HepG2 (cell line): Measurements from ENCODE around the gene PIP5K1A. TPM values are rescaled to one million over a fixed set of nuclear protein-coding genes. Genes with fewer than 3 reads are reported as not detected.
A peak's percentile ranks its signal among the peaks of the same experiment; 100 is the strongest.

Source experiments
- EP300 ChIP-seq, 3 experiments: sonication (generic) in 1 of 3; formaldehyde crosslinking in 1 of 3; IDR thresholded peaks; 2 replicates each; pipeline versions ENCODE4 v1.5.1 to v1.6.1; 2011 to 2020; ENCODE audit warnings: low read depth in 2 of 3, low read length in 2 of 3, borderline replicate concordance in 1 of 3, improper control_type of control experiment in 1 of 3, mild to moderate bottlenecking in 1 of 3, missing genetic modification reagents in 1 of 3, moderate library complexity in 1 of 3
- GATAD1 ChIP-seq: IDR thresholded peaks from 2 replicates; pipeline ENCODE4 v1.6.1; 2016; ENCODE audit warnings: missing genetic modification reagents, missing compliant biosample characterization
- HMGA1 ChIP-seq: sonication (generic); formaldehyde crosslinking; conservative IDR thresholded peaks from 2 replicates; pipeline ENCODE4 v1.4.0; 2020; ENCODE audit warnings: missing genetic modification reagents
- MAF1 ChIP-seq: sonication (generic); formaldehyde crosslinking; IDR thresholded peaks from 2 replicates; pipeline ENCODE4 v1.5.0; 2020; ENCODE audit warnings: missing genetic modification reagents, borderline replicate concordance
- MIER3 ChIP-seq: IDR thresholded peaks from 2 replicates; pipeline ENCODE4 v1.6.1; 2016; ENCODE audit warnings: missing compliant biosample characterization, borderline replicate concordance
- NCOA5 ChIP-seq: sonication (generic); formaldehyde crosslinking; IDR thresholded peaks from 2 replicates; pipeline ENCODE4 v1.4.0; 2020; ENCODE audit warnings: missing genetic modification reagents
- NR2F2 ChIP-seq: IDR thresholded peaks from 2 replicates; pipeline ENCODE4 v1.6.1; 2012; ENCODE audit warnings: low read depth, inconsistent platforms, borderline replicate concordance
- SMAD9 ChIP-seq: sonication (generic); formaldehyde crosslinking; IDR thresholded peaks from 2 replicates; pipeline ENCODE4 v1.5.1; 2020; ENCODE audit warnings: mild to moderate bottlenecking, missing genetic modification reagents
- SOX5 ChIP-seq: IDR thresholded peaks from 2 replicates; pipeline ENCODE4 v1.6.1; 2016; ENCODE audit warnings: borderline replicate concordance
- TFDP1 ChIP-seq: IDR thresholded peaks from 2 replicates; pipeline ENCODE4 v1.6.1; 2016; ENCODE audit warnings: missing compliant biosample characterization, missing genetic modification reagents, borderline replicate concordance
- UBTF ChIP-seq: sonication (generic); formaldehyde crosslinking; IDR thresholded peaks from 2 replicates; pipeline ENCODE4 v1.4.0; 2020; ENCODE audit warnings: mild to moderate bottlenecking, missing genetic modification reagents
- XBP1 ChIP-seq: sonication (generic); formaldehyde crosslinking; IDR thresholded peaks from 2 replicates; pipeline ENCODE4 v1.5.0; 2020; ENCODE audit warnings: missing genetic modification reagents
- ZNF589 ChIP-seq: sonication (generic); formaldehyde crosslinking; conservative IDR thresholded peaks from 2 replicates; pipeline ENCODE4 v1.8.0; 2022; ENCODE audit warnings: mild to moderate bottlenecking, moderate library complexity, missing genetic modification reagents
- ZNF841 ChIP-seq: sonication (generic); formaldehyde crosslinking; IDR thresholded peaks from 2 replicates; pipeline ENCODE4 v1.8.1; 2023; ENCODE audit warnings: missing genetic modification reagents, borderline replicate concordance
- polyA plus RNA-seq, 8 experiments: library from polyadenylated mRNA; depleted of rRNA in 3 of 8; stranded (reverse) in 7 of 8; unstranded in 1 of 8; fragments of >200 nt; fragmentation: Illumina TruSeq in 4 of 8; extraction: Trizol in 4 of 8; gene quantifications; 2 replicates each; pipeline versions ENCODE4 v1.2.1 to v1.2.3, GENCODE V29; 2011 to 2016; ENCODE audit warnings: low read depth in 4 of 8, missing spikeins in 1 of 8, mixed read lengths in 1 of 8; ENCODE audit not compliant: insufficient read depth in 1 of 8
- total RNA-seq, 5 experiments: library from RNA; depleted of rRNA; stranded (reverse); fragments of >200 nt; fragmentation: Illumina TruSeq; extraction: Trizol; gene quantifications; 2 replicates each; pipeline ENCODE4 v1.2.3, GENCODE V29; 2016; ENCODE audit warnings: low read depth in 1 of 5
- TF ChIP-seq, protein P1 (sequence below): sonication (generic); formaldehyde crosslinking; IDR thresholded peaks from 2 replicates; pipeline ENCODE4 v1.8.1; 2023; ENCODE audit warnings: missing genetic modification reagents, inconsistent platforms, borderline replicate concordance
- TF ChIP-seq, protein P2 (sequence below): sonication (generic); formaldehyde crosslinking; IDR thresholded peaks from 2 replicates; pipeline ENCODE4 v1.4.0; 2020; ENCODE audit warnings: missing genetic modification reagents
- TF ChIP-seq, protein P3 (sequence below): fragments of 450-650 bp; IDR thresholded peaks from 2 replicates; pipeline ENCODE4 v1.6.1; 2017
- TF ChIP-seq, protein P4 (sequence below): sonication (generic); formaldehyde crosslinking; IDR thresholded peaks from 2 replicates; pipeline ENCODE4 v1.4.0; 2020; ENCODE audit warnings: missing genetic modification reagents

PIP5K1A gene
- total and polyA plus RNA-seq, 2 of the 13 experiments (the other 11 are each of a cell fraction or from before 2014, with no cell fraction given): 45.3 to 65.1 TPM

- TF ChIP-seq ZNF841 (CRISPR knock-in tag) (no peak), MIER3 (CRISPR knock-in tag) (no peak), NCOA5 (CRISPR knock-in tag) (no peak), SOX5 (CRISPR knock-in tag) (peak; percentile 79), UBTF (CRISPR knock-in tag) (no peak), EP300 (IDR thresholded peaks at IDR 0.05; ENCODE audit: low read depth in 2 of 2, low read length in 2 of 2) (peak in 1 of 2 experiments; percentile 29; a peak in 1 of 4 replicates), EP300 (CRISPR knock-in tag; IDR thresholded peaks at IDR 0.05; ENCODE audit: borderline replicate concordance) (no peak), ZNF589 (CRISPR knock-in tag) (no peak), NR2F2 (peak; percentile 41; the same call in 1 of the 2 replicates), GATAD1 (CRISPR knock-in tag) (no peak), HMGA1 (no peak), MAF1 (CRISPR knock-in tag) (no peak), TFDP1 (CRISPR knock-in tag) (no peak), SMAD9 (CRISPR knock-in tag) (no peak), XBP1 (CRISPR knock-in tag) (no peak)
- TF ChIP-seq, protein P1, sequence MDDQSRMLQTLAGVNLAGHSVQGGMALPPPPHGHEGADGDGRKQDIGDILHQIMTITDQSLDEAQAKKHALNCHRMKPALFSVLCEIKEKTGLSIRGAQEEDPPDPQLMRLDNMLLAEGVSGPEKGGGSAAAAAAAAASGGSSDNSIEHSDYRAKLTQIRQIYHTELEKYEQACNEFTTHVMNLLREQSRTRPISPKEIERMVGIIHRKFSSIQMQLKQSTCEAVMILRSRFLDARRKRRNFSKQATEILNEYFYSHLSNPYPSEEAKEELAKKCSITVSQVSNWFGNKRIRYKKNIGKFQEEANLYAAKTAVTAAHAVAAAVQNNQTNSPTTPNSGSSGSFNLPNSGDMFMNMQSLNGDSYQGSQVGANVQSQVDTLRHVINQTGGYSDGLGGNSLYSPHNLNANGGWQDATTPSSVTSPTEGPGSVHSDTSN (CRISPR knock-in tag): no peak
- TF ChIP-seq, protein P2, sequence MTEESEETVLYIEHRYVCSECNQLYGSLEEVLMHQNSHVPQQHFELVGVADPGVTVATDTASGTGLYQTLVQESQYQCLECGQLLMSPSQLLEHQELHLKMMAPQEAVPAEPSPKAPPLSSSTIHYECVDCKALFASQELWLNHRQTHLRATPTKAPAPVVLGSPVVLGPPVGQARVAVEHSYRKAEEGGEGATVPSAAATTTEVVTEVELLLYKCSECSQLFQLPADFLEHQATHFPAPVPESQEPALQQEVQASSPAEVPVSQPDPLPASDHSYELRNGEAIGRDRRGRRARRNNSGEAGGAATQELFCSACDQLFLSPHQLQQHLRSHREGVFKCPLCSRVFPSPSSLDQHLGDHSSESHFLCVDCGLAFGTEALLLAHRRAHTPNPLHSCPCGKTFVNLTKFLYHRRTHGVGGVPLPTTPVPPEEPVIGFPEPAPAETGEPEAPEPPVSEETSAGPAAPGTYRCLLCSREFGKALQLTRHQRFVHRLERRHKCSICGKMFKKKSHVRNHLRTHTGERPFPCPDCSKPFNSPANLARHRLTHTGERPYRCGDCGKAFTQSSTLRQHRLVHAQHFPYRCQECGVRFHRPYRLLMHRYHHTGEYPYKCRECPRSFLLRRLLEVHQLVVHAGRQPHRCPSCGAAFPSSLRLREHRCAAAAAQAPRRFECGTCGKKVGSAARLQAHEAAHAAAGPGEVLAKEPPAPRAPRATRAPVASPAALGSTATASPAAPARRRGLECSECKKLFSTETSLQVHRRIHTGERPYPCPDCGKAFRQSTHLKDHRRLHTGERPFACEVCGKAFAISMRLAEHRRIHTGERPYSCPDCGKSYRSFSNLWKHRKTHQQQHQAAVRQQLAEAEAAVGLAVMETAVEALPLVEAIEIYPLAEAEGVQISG (CRISPR knock-in tag): no peak; the same call in 1 of the 2 replicates
- TF ChIP-seq, protein P3, sequence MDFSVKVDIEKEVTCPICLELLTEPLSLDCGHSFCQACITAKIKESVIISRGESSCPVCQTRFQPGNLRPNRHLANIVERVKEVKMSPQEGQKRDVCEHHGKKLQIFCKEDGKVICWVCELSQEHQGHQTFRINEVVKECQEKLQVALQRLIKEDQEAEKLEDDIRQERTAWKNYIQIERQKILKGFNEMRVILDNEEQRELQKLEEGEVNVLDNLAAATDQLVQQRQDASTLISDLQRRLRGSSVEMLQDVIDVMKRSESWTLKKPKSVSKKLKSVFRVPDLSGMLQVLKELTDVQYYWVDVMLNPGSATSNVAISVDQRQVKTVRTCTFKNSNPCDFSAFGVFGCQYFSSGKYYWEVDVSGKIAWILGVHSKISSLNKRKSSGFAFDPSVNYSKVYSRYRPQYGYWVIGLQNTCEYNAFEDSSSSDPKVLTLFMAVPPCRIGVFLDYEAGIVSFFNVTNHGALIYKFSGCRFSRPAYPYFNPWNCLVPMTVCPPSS: no peak
- TF ChIP-seq, protein P4, sequence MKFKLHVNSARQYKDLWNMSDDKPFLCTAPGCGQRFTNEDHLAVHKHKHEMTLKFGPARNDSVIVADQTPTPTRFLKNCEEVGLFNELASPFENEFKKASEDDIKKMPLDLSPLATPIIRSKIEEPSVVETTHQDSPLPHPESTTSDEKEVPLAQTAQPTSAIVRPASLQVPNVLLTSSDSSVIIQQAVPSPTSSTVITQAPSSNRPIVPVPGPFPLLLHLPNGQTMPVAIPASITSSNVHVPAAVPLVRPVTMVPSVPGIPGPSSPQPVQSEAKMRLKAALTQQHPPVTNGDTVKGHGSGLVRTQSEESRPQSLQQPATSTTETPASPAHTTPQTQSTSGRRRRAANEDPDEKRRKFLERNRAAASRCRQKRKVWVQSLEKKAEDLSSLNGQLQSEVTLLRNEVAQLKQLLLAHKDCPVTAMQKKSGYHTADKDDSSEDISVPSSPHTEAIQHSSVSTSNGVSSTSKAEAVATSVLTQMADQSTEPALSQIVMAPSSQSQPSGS (CRISPR knock-in tag): no peak
Observed at GRCh38 chr1:151265446-151266236, 67.3 kb downstream of the PIP5K1A start (continued).
